ENCODE measurements around the gene BTBD17.

BTBD17 gene

DNA sequence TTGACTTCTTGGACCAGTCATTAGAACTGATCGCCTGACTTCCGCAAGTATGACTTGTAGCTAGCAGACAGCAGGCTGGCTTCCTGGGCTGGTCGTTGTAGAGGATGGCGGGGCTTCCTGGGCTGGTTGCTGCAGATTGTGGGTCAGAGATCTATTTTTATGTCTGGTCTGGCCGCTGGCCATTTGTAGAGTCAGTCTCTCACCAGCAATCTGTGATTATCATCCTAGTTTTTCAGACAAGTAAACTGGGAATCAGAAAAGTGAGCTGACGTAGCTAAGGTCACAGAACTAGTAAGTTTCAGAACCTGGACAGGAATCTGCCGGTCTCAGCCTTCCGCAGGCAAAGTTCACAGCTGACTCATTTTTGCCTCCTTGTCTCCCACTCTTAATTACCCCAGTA is 24.7 kb upstream of the BTBD17 start:
- no peak for DNase-seq

DNA sequence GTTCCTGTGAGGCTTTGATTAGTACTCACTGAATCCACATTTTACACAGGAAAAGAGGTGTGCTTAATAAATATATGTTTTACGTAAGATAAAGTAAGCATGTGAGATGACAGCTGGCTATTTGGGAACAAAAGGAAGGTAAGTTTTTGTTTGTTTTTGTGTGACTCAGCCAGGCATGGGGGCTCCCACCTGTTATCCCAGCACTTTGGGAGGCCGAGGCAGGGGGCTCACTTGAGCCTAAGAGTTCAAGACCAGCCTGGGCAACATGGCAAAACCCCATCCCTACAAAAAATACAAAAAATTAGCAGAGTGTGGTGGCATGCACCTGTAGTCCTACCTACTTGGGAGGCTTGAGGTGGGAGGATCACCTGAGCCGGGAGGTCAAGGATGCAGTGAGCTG is 23.5 kb upstream of the BTBD17 start:
- DNase-seq, result no peak

- no peak for DNase-seq
Measured at GRCh38 chr17:74383141-74383540, 21.5 kb upstream of the BTBD17 start.

DNA sequence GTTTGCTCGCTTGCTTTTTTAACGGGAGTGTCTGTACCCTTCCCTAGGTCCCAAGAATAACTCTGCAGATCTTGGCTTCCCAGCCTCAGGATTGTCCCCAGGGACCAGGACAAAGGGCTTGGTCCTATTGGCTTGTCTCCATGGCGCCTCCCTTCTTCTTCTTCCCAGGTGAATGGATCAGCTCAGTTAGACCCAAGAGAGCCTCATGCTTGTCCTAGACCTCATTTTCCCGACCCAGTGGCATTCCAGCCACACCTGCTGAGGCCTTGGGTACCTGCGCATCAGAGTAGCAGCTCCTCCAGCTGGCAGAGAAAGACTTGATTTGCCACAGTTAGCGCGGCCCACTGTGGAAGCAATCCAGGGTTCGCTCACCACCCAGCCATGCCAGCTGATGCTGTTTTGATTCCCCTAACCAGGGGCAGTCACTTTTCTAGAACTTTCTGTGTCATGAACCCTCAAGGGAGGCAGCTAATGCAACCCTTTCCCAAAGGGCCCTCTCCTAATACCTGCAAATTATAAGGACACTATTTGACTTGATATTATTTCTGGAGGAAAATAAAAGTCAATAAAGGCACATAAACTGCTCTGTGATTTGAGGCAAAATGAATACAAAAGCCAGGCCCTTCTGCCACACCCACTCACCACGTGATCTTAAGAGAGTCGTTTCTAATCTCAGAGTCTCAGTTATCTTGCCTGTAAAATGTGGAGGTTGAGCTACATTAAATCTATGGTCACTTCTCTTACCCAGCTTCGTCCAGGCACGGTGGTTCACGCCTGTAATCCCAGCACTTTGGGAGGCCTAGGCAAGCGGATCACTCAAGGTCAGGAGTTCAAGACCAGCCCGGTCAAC is 19.5 kb upstream of the BTBD17 start:
- no peak for DNase-seq

DNA sequence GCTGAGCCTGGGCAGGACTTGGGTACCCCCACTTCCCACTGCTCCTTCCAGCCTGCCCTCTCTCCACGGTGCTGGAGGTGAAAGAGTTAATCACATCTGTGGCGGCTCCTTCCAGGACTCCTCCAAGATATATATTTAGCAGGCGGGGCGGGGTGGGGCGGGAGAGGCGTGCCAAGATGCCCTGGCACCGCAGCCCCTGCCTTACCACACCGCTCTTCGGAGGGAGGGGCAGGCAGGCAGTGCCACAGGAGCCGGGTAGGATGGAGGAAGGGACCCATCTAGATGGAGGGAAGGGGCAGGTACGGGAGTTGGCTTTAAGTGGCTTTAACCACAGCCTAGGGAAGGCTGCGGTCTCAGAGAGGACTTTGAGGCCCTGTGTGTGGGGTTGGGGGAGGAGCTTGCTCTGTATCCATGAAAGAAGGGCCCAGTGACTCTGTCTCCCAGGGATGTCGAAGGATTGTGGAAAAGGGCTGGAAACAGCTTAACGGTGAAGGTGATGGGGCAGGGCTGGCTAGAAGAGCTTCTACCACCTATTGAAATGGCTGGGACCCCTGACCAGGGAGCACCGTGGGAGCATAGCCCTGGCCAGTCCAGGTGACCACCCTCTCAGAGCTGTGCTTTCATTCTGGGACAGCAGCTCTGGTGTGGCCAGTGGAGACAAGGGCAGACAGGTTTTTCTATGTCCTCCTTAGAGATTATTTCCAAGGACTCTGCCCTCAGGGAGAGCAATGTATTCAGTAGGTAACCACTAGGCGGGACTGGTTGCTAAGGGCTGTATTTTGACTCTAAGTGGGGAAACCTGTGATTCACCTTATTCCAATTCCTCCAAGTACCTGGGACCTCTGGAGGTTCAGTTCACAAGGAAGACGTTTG is 18.7 kb upstream of the BTBD17 start:
- no peak for DNase-seq

- peak; percentile 82 for DNase-seq
Measured at GRCh38 chr17:74379495-74380085, 17.9 kb upstream of the BTBD17 start.

GRCh38 chr17:74374858-74375257 is 13.2 kb upstream of the BTBD17 start:
- no peak for DNase-seq

GRCh38 chr17:74373838-74374606 is 12.4 kb upstream of the BTBD17 start:
- DNase-seq, result no peak

- DNase-seq, result no peak
Measured at GRCh38 chr17:74372426-74372825, 10.8 kb upstream of the BTBD17 start.

DNA sequence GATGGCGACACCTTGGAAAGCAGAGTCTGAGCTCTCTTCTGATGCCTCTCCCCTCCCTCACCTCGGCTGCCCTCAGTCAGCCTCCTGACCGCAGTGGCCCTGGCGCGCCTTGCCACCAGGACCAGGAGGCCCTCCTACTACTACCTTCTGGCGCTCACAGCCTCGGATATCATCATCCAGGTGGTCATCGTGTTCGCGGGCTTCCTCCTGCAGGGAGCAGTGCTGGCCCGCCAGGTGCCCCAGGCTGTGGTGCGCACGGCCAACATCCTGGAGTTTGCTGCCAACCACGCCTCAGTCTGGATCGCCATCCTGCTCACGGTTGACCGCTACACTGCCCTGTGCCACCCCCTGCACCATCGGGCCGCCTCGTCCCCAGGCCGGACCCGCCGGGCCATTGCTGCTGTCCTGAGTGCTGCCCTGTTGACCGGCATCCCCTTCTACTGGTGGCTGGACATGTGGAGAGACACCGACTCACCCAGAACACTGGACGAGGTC is 10.0 kb upstream of the BTBD17 start:
- DNase-seq, result no peak

- DNase-seq, result no peak
Measured at GRCh38 chr17:74369665-74370490, 8.2 kb upstream of the BTBD17 start.

- DNase-seq, result no peak
Measured at GRCh38 chr17:74369221-74369620, 7.6 kb upstream of the BTBD17 start.

- peak; percentile 81 for DNase-seq
Measured at GRCh38 chr17:74368341-74369081, 6.8 kb upstream of the BTBD17 start.

DNA sequence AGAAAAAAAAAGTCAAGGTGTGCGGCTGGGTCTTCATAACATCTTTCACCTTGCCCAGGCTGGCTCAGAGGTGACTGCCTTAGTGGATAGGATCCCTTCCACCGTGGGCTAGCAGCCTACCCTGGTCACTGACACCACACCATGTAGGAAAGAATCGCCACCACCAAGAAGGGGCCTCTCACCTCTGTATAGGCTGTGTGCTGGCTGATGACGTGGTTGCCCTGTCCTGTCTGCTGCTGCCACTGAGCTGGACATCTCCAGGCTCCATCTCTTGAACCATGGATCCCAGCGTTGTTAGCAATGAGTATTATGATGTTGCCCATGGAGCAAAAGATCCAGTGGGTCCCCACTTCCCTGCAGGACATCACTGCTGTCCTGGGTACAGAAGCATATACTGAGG is 5.5 kb upstream of the BTBD17 start, which contains the start of gene GPR142:
TSS of gene GPR142 (plus strand) at position 301 of the 400 bp plus-strand sequence. CDS start 2,035 bp downstream, outside the sequence.
- no peak for DNase-seq

DNA sequence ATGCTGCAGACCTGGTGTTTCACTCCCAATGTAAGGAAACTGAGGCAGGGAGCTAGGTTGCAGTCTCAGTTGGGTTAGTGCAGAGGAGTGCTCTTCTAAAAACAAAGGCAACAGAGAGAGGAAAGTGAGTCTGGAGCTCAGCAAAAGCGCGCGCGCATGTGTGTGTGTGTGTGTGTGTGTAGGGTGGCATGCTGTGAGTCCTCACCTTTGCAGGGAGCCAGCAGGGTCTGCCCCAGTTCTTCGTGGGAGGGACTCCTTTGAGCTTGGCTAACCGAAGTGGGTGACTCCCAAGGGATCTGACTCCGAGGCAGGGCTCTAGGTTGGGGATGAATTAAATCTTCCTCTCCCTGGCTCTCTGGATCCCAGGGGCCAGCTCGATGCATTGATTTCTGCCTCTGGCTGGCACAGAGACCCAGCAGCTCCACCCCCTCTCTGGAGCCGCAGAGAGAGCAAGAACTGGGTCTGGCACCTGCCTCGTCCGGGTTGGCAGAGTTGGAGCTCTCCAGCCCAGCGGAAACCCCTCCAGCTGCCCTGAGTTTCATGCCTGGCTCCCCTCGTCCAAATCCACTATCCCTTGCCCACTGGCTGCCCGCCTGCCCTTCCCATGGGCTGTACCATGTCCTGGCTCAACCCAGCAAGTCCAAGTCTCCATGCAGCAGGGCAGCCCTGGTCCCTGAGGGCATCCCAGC is 1.3 kb upstream of the BTBD17 start:
- no peak for DNase-seq

- DNase-seq, result no peak
Measured at GRCh38 chr17:74362069-74362405, 369 bp upstream of the BTBD17 start.

DNA sequence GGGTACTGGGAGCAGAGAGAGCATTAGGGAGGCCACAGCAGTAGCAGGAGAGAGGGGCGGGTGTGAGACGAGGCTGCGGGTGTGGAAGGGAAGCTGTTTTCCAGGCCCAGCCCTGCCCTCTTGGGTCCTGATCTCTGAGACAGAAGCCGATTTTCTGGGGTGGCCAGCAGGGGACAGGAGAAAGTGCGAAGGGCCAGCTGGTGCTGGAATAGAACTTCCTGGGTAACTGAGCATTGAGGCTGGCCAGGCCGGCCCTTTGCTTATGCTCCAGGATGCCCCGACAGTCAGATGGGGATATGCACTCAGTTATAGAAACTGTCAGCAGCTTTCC is 804 bp downstream of the BTBD17 start:
- no peak for DNase-seq

DNA sequence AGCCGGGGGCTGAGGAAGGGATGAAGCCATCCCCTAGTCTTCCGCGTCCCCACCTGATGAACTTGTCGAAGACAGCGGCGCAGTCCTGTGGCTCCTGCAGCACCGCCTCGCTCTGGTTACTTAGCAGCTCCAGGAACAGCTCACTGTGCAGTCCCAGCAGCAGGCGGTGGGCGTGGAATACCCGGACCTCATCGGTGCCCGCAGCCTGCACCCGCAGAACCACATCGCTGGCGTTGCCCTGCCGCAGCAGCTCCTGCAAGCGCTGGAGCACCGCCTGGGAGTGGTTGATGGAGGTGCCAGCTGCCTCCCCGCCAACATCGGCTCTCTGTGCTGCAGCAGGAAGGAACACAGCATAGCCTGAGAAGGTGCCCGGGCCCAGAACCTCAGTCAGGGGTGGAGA is 1.8 kb downstream of the BTBD17 start:
- no peak for DNase-seq

DNA sequence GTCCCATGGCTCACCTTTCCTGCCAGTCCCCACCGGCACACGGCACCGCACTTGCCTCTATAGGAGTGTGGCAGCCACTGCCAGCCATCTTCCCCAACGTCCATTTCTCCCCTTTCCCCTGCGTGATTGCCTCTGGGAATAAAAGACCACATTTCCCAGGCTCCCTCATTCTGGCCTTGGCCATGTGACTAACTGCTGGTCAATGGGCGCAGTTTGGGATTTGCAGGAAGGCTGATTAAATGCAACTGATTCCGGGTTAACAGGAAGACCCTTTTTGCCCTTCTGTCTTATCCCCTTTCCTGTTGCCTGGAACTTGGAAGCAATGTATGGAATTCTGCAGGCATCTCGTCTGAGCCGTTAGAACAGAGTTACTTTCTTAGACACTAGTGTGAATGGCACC is 3.0 kb downstream of the BTBD17 start:
- no peak for DNase-seq

GRCh38 chr17:74357466-74357809 is 4.2 kb downstream of the BTBD17 start:
- no peak for DNase-seq
